ENCODE results near the gene CCDC12.

Gene CCDC12

GRCh38 chr3:46893146-46893748 is 83.3 kb downstream of the CCDC12 start:
- TF ChIP-seq CTCF (conservative IDR thresholded peaks at IDR 0.05; ENCODE audit: low read depth, low read length) = no peak
- DNase-seq (ENCODE audit: low read depth) = no peak
- no peak overlapping the region for H3K4me3 ChIP-seq (ENCODE audit: low read depth, low read length)

DNA sequence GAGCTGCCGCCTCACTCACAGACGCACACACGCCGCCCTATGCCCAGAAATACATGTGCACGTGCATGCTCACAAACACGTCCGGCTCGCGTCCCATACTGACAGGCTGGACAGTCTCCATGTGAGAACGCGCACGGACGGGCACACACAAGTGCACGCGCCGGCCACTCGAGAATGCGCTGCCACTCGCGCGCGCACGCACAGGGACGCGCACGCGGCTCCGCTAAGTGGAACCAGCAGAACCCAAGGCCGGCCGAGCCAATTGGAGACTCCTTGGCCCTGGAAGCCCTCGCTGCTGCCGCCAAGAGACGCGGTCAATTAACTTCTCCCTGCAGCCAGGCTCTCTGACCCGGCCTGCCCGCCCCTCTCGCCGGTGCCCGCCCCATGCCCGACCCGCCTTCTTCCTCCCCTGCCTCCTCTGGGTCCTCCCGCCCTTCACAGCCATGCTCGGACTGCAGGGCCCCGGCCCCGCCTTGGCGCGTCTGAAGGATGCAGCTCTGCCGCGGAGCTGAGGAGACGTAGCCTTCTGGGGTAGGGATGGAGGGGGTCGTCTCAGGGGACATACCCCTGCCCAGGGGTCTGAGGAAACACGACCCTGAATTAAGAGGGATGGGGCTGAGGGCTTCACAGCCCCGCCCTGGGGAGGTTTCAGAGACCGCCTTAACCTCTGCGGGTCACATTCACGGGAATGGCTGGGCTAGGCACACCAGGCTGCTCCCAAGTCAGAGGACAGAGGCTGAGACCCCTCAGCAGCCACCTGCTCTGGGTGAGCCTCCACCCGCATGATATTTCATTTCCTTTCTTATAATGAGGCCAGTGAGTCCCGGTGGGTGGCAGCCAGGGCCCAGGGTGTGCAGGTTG is 84.0 kb downstream of the CCDC12 start:
- peak overlapping the region; percentile 26 for H3K4me3 ChIP-seq (ENCODE audit: low read depth, low read length)
- TF ChIP-seq CTCF (conservative IDR thresholded peaks at IDR 0.05; ENCODE audit: low read depth, low read length) = no peak
- peak; percentile 30 for DNase-seq (ENCODE audit: low read depth)

DNA sequence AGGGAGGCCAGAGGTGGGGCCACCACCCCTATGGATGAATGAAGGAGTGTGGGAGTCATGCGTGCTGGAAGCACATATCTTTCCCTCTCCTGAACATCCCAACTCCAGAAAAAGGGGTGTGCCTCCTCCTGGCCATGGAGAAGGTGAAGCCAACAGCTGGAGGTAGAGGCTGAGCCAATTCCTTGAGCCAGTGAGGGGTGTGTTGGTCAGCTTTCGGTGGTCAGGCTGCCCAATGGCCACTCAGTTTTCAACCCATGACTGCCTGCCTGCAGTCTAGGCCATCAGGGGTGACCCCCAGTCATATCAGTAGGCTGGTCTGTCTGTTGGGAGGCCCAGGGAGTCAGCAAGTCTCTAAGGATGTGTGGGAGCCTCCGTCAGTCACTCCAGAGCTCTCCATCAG is 85.4 kb downstream of the CCDC12 start:
- DNase-seq (ENCODE audit: low read depth) = no peak
- no peak overlapping the region for H3K4me3 ChIP-seq (ENCODE audit: low read depth, low read length)
- no peak for TF ChIP-seq CTCF (conservative IDR thresholded peaks at IDR 0.05; ENCODE audit: low read depth, low read length)

GRCh38 chr3:46890132-46890531 is 86.4 kb downstream of the CCDC12 start:
- no peak overlapping the region for H3K4me3 ChIP-seq (ENCODE audit: low read depth, low read length)
- no peak for TF ChIP-seq CTCF (conservative IDR thresholded peaks at IDR 0.05; ENCODE audit: low read depth, low read length)
- DNase-seq (ENCODE audit: low read depth) = no peak

GRCh38 chr3:46889381-46890110 is 87.0 kb downstream of the CCDC12 start:
- TF ChIP-seq CTCF (conservative IDR thresholded peaks at IDR 0.05; ENCODE audit: low read depth, low read length) = no peak
- DNase-seq (ENCODE audit: low read depth) = no peak
- no peak overlapping the region for H3K4me3 ChIP-seq (ENCODE audit: low read depth, low read length)

DNA sequence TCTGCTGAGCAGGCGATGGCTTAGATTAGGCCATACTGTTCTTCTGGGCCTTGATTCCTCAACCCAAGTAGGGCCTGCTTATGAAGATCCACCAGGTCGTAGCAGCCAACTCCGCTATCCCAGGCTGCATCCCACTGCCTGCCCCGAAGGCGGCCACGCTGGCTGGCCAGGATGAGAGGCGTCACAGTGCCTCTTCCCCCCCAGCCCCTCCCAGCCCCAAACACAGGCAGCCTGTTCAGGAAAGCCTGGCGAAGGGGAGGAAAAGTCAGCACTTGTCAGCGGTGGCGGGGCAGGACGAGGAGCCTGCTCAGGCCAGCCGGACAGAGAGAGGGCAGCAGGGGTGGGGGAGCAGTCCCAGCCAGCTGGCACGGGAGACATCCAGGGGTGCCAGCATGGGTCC is 87.8 kb downstream of the CCDC12 start:
- no peak for TF ChIP-seq CTCF (conservative IDR thresholded peaks at IDR 0.05; ENCODE audit: low read depth, low read length)
- DNase-seq (ENCODE audit: low read depth) = no peak
- no peak overlapping the region for H3K4me3 ChIP-seq (ENCODE audit: low read depth, low read length)

Measured in choroid plexus epithelial cell (primary cell).